OCI-LY1 (cell line): ENCODE measurements around the gene KANK3.

Experiments
- H2AFZ ChIP-seq: fragments of 200-600 bp; sonication (generic), shearing (Covaris generic); 2 replicates; pipeline ENCODE4 v1.6.0; 2014; ENCODE audit warnings: antibody characterized with exemption, mild to moderate bottlenecking, low read length
- H3F3A ChIP-seq: fragments of 200-600 bp; sonication (generic), shearing (Covaris generic); 2 replicates; pipeline ENCODE4 v1.6.0; 2014; ENCODE audit warnings: mild to moderate bottlenecking, antibody characterized with exemption, low read length, moderate library complexity; ENCODE audit not compliant: insufficient read depth
- H3K27ac ChIP-seq: fragments of 200-600 bp; sonication (generic); 2 replicates; pipeline ENCODE4 v1.5.1; 2014; ENCODE audit warnings: low read length, mixed run types, mild to moderate bottlenecking, low read depth; ENCODE audit not compliant: poor library complexity, severe bottlenecking
- H3K27me3 ChIP-seq: fragments of 200-600 bp; sonication (generic); 2 replicates; pipeline ENCODE4 v1.6.0; 2014; ENCODE audit warnings: antibody characterized with exemption, mild to moderate bottlenecking, low read length, moderate library complexity; ENCODE audit not compliant: insufficient read depth
- H3K36me3 ChIP-seq: fragments of 200-600 bp; sonication (generic); 2 replicates; pipeline ENCODE4 v1.6.1; 2014; ENCODE audit warnings: mild to moderate bottlenecking, antibody characterized with exemption, low read length, moderate library complexity, mixed read lengths; ENCODE audit not compliant: insufficient read depth
- H3K4me1 ChIP-seq: fragments of 200-600 bp; sonication (generic); 2 replicates; pipeline ENCODE4 v1.5.1; 2014; ENCODE audit warnings: mild to moderate bottlenecking, low read length, moderate library complexity; ENCODE audit not compliant: insufficient read depth, severe bottlenecking
- H3K4me2 ChIP-seq: fragments of 200-600 bp; sonication (generic), shearing (Covaris generic); 2 replicates; pipeline ENCODE4 v1.6.1; 2014; ENCODE audit warnings: low read length
- H3K4me3 ChIP-seq: fragments of 200-600 bp; sonication (generic); 2 replicates; pipeline ENCODE4 v1.5.1; 2014; ENCODE audit warnings: low read length, low read depth, mild to moderate bottlenecking, mixed read lengths; ENCODE audit not compliant: poor library complexity, severe bottlenecking
- H3K79me2 ChIP-seq: fragments of 200-600 bp; shearing (Covaris generic); 2 replicates; pipeline ENCODE4 v1.6.1; 2016; ENCODE audit warnings: mixed run types, low read length, mixed read lengths; ENCODE audit not compliant: insufficient read depth
- H3K9ac ChIP-seq: fragments of 200-600 bp; sonication (generic), shearing (Covaris generic); 2 replicates; pipeline ENCODE4 v1.6.1; 2014; ENCODE audit warnings: mild to moderate bottlenecking, low read length, mixed read lengths
- H3K9me2 ChIP-seq: fragments of 200-600 bp; sonication (generic), shearing (Covaris generic); 2 replicates; pipeline ENCODE4 v1.6.1; 2014; ENCODE audit warnings: low read depth, mild to moderate bottlenecking, low read length, mixed read lengths
- H3K9me3 ChIP-seq: fragments of 200-600 bp; shearing (Covaris generic); 2 replicates; pipeline ENCODE4 v1.6.1; 2014; ENCODE audit warnings: low read length, mixed read lengths
- H4K20me1 ChIP-seq: fragments of 200-600 bp; sonication (generic), shearing (Covaris generic); 2 replicates; pipeline ENCODE4 v1.6.0; 2016; ENCODE audit warnings: mild to moderate bottlenecking, low read length; ENCODE audit not compliant: insufficient read depth
- CTCF ChIP-seq: fragments of 200-600 bp; sonication (generic), shearing (Covaris generic); IDR thresholded peaks from 2 replicates; pipeline ENCODE4 v1.5.1; 2017; ENCODE audit warnings: mild to moderate bottlenecking, antibody characterized with exemption, low read length, moderate library complexity, mixed read lengths
- EZH2 ChIP-seq: fragments of 200-600 bp; sonication (generic), shearing (Covaris generic); IDR thresholded peaks from 2 replicates; pipeline ENCODE4 v1.8.0; 2017; ENCODE audit warnings: borderline replicate concordance, mixed run types, mild to moderate bottlenecking, antibody characterized with exemption, low read length, moderate library complexity, mixed read lengths

Gene KANK3

GRCh38 chr19:8325454-8325853 is 17.6 kb downstream of the KANK3 start:
- Histone ChIP-seq H2AFZ (no peak overlapping the region), H3K9me3 (no peaks in the 10 kb centered on the region), H3K4me2 (no peak overlapping the region), H3K9ac (no peak overlapping the region), H4K20me1 (no peaks in the 10 kb centered on the region), H3K27me3 (peaks cover 9% of the 10 kb centered on the region; the same call in 1 of the 2 replicates), H3K27ac (no peak overlapping the region), H3F3A (no peaks in the 10 kb centered on the region), H3K9me2 (no peaks in the 10 kb centered on the region), H3K36me3 (peaks cover 31% of the 10 kb centered on the region), H3K4me1 (peaks cover 16% of the 10 kb centered on the region), H3K4me3 (no peak overlapping the region), H3K79me2 (peaks cover 9% of the 10 kb centered on the region; the same call in 1 of the 2 replicates)
- TF ChIP-seq CTCF (no peak), EZH2 (no peak)

GRCh38 chr19:8324186-8325050 is 18.6 kb downstream of the KANK3 start:
- no peaks in the 10 kb centered on the region for H3F3A ChIP-seq
- no peak overlapping the region for H2AFZ ChIP-seq
- H3K4me1 ChIP-seq = peaks cover 27% of the 10 kb centered on the region
- H3K79me2 ChIP-seq = peaks cover 18% of the 10 kb centered on the region; the same call in 1 of the 2 replicates
- no peaks in the 10 kb centered on the region for H4K20me1 ChIP-seq
- no peak overlapping the region for H3K4me3 ChIP-seq
- peaks cover 9% of the 10 kb centered on the region; the same call in 1 of the 2 replicates for H3K27me3 ChIP-seq
- no peak overlapping the region for H3K4me2 ChIP-seq
- no peaks in the 10 kb centered on the region for H3K9me2 ChIP-seq
- H3K27ac ChIP-seq = no peak overlapping the region
- no peak overlapping the region for H3K9ac ChIP-seq
- H3K9me3 ChIP-seq = no peaks in the 10 kb centered on the region
- peaks cover 31% of the 10 kb centered on the region for H3K36me3 ChIP-seq
- no peak; the same call in 1 of the 2 replicates for TF ChIP-seq CTCF
- TF ChIP-seq EZH2 = no peak

GRCh38 chr19:8323781-8324185 is 19.3 kb downstream of the KANK3 start:
- peaks cover 29% of the 10 kb centered on the region for H3K4me1 ChIP-seq
- 0 out of 2 replicates have a peak overlapping the region, but pooled peaks have one; percentile 97 for H3K4me2 ChIP-seq
- peaks cover 18% of the 10 kb centered on the region; the same call in 1 of the 2 replicates for H3K79me2 ChIP-seq
- H3K36me3 ChIP-seq = peaks cover 31% of the 10 kb centered on the region
- no peak overlapping the region for H2AFZ ChIP-seq
- no peaks in the 10 kb centered on the region for H3K9me2 ChIP-seq
- peaks cover 9% of the 10 kb centered on the region; the same call in 1 of the 2 replicates for H3K27me3 ChIP-seq
- H3F3A ChIP-seq = no peaks in the 10 kb centered on the region
- H3K9me3 ChIP-seq = no peaks in the 10 kb centered on the region
- H4K20me1 ChIP-seq = no peaks in the 10 kb centered on the region
- H3K27ac ChIP-seq = no peak overlapping the region
- H3K4me3 ChIP-seq = no peak overlapping the region
- H3K9ac ChIP-seq = no peak overlapping the region
- TF ChIP-seq CTCF (no peak), EZH2 (no peak)
